GM08714 (cell line): ENCODE data around the gene FAM81A.
A peak's percentile ranks its signal among the peaks of the same experiment; 100 is the strongest.
"Not testable (repeated sequence)": the region's sequence is repeated elsewhere in the genome, so short reads cannot be mapped to it uniquely, and the experiment has no call there.

Source experiments
- H3K4me3 ChIP-seq: fragments of 200-500 bp; sonication (Bioruptor generic); 2 replicates; pipeline ENCODE4 v1.5.1; 2014; ENCODE audit warnings: mild to moderate bottlenecking, low read length, inconsistent platforms
- ZNF274 ChIP-seq: IDR thresholded peaks from 2 replicates; pipeline ENCODE4 v1.6.1; 2012; ENCODE audit warnings: mild to moderate bottlenecking, low read depth, low read length

Gene FAM81A

GRCh38 chr15:59491062-59491461 is 53.1 kb downstream of the FAM81A start:
- no peak for TF ChIP-seq ZNF274
- H3K4me3 ChIP-seq = no peak overlapping the region

- no peak overlapping the region for H3K4me3 ChIP-seq
Observed at GRCh38 chr15:59492389-59493377, 54.7 kb downstream of the FAM81A start.

GRCh38 chr15:59501597-59501996 is 63.6 kb downstream of the FAM81A start:
- H3K4me3 ChIP-seq = no peak overlapping the region
- TF ChIP-seq ZNF274 = no peak

More at GRCh38 chr15:59492389-59493377, 54.7 kb downstream of the FAM81A start:
- no peak for TF ChIP-seq ZNF274

- no peak for TF ChIP-seq ZNF274
- no peak overlapping the region for H3K4me3 ChIP-seq
Observed at GRCh38 chr15:59515190-59515589, 77.2 kb downstream of the FAM81A start.

- peak overlapping the region; percentile 41; the same call in 1 of the 2 replicates for H3K4me3 ChIP-seq
- TF ChIP-seq ZNF274 = no peak
Observed at GRCh38 chr15:59516655-59517461, 78.9 kb downstream of the FAM81A start.

GRCh38 chr15:59519329-59519728 is 81.3 kb downstream of the FAM81A start:
- no peak for TF ChIP-seq ZNF274
- H3K4me3 ChIP-seq = no peak overlapping the region

- TF ChIP-seq ZNF274 = no peak
- no peak overlapping the region for H3K4me3 ChIP-seq
Observed at GRCh38 chr15:59521443-59521842, 83.5 kb downstream of the FAM81A start.

- no peak for TF ChIP-seq ZNF274
Observed at GRCh38 chr15:59522988-59523461, 85.0 kb downstream of the FAM81A start.

GRCh38 chr15:59523702-59524101 is 85.7 kb downstream of the FAM81A start:
- no peak for TF ChIP-seq ZNF274
- no peak overlapping the region for H3K4me3 ChIP-seq

More at GRCh38 chr15:59522988-59523461, 85.0 kb downstream of the FAM81A start:
- H3K4me3 ChIP-seq = no peak overlapping the region

GRCh38 chr15:59524331-59524731 is 86.3 kb downstream of the FAM81A start:
- no peak for TF ChIP-seq ZNF274
- H3K4me3 ChIP-seq = no peak overlapping the region

- H3K4me3 ChIP-seq = not testable (repeated sequence)
Observed at GRCh38 chr15:59526466-59526865, 88.5 kb downstream of the FAM81A start.

- H3K4me3 ChIP-seq = no peak overlapping the region
- TF ChIP-seq ZNF274 = no peak
Observed at GRCh38 chr15:59528429-59528828, 90.4 kb downstream of the FAM81A start.

- no peak for TF ChIP-seq ZNF274
- no peak overlapping the region for H3K4me3 ChIP-seq
Observed at GRCh38 chr15:59528961-59529402, 91.0 kb downstream of the FAM81A start.

- H3K4me3 ChIP-seq = no peak overlapping the region
- no peak for TF ChIP-seq ZNF274
Observed at GRCh38 chr15:59531066-59531675, 93.2 kb downstream of the FAM81A start.

GRCh38 chr15:59532770-59533379 is 94.9 kb downstream of the FAM81A start:
- no peak overlapping the region for H3K4me3 ChIP-seq
- no peak for TF ChIP-seq ZNF274
